ENCODE results near the gene MPHOSPH8.

DNA sequence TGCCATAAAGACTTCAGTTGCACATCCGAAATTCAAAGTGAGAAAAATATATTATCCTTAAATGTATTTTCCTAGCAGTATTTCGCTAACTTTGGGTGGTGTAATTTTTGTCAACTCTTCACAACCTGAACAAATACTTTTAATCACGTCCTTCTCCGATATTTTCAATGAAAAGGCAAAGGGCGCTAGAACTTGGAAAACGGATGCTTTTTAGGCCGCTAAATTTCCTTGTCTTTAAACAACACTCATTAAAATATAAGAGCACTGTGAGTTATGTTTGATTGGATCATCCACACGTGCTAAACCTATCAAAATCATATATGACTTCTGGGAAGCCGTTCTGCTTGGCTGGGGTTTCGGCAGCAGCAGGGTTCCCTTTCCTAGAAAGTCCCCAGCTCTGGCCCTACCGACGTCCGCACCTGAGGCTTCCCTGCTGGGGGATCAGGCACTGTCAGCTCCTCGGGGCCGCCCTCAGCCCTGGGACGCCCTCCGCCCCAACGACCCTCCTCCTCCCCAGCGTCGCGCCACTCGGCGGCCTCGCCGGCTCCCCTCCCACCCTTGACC, 462 bp upstream of the MPHOSPH8 start:
- TF ChIP-seq, protein P1, sequence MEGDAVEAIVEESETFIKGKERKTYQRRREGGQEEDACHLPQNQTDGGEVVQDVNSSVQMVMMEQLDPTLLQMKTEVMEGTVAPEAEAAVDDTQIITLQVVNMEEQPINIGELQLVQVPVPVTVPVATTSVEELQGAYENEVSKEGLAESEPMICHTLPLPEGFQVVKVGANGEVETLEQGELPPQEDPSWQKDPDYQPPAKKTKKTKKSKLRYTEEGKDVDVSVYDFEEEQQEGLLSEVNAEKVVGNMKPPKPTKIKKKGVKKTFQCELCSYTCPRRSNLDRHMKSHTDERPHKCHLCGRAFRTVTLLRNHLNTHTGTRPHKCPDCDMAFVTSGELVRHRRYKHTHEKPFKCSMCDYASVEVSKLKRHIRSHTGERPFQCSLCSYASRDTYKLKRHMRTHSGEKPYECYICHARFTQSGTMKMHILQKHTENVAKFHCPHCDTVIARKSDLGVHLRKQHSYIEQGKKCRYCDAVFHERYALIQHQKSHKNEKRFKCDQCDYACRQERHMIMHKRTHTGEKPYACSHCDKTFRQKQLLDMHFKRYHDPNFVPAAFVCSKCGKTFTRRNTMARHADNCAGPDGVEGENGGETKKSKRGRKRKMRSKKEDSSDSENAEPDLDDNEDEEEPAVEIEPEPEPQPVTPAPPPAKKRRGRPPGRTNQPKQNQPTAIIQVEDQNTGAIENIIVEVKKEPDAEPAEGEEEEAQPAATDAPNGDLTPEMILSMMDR (IDR thresholded peaks at IDR 0.05), result no peak
- no peak for TF ChIP-seq POLR2A (IDR thresholded peaks at IDR 0.05)

All from breast epithelium (tissue), 3 donors.